Stimulated activated naive CD8-positive, alpha-beta T cell treated with anti-CD3 and anti-CD28 coated beads, Interleukin-15, amount 100 ng/mL, for 72 hours (primary cell): ENCODE data around the gene R3HDM1.
"Not testable (repeated sequence)": the region's sequence is repeated elsewhere in the genome, so short reads cannot be mapped to it uniquely, and the experiment has no call there.

Experiments used
- ATAC-seq: fragments of 150-1000 bp; cut with Tn5 transposase; 2 replicates; pipeline ENCODE4 v1.10.0; 2021; ENCODE audit warnings: mild to moderate bottlenecking, moderate library complexity
- DNase-seq, 2 donors: peaks; one replicate each; pipeline ENCODE4 v3.0.0; 2021 to 2022
- H3K27ac Mint-ChIP-seq, 2 donors: one replicate each; pipeline ENCODE4 v1.8.0; 2022; ENCODE audit warnings: mild to moderate bottlenecking in 2 of 2, mixed read lengths in 2 of 2, moderate library complexity in 2 of 2
- H3K27me3 Mint-ChIP-seq: one replicate; pipeline ENCODE4 v1.8.0; 2022; ENCODE audit warnings: mixed read lengths
- H3K4me1 Mint-ChIP-seq: one replicate; pipeline ENCODE4 v1.8.0; 2022; ENCODE audit warnings: mild to moderate bottlenecking, mixed read lengths
- H3K4me3 Mint-ChIP-seq, 2 donors: one replicate each; pipeline ENCODE4 v1.8.0; 2022; ENCODE audit warnings: mild to moderate bottlenecking in 2 of 2, mixed read lengths in 2 of 2, moderate library complexity in 1 of 2
- H3K9me3 Mint-ChIP-seq, 2 donors: one replicate each; pipeline ENCODE4 v1.8.0; 2022; ENCODE audit warnings: mixed read lengths in 2 of 2

Gene R3HDM1

GRCh38 chr2:135650721-135651120 is 119.4 kb downstream of the R3HDM1 start:
- ATAC-seq (no peak), DNase-seq (no peak)
- Mint-ChIP-seq H3K4me1 (peaks cover 21% of the 10 kb centered on the region), H3K9me3 (no peaks in the 10 kb centered on the region), H3K4me3 (no peak overlapping the region), H3K27ac (no peak overlapping the region), H3K27me3 (no peaks in the 10 kb centered on the region)

GRCh38 chr2:135651717-135652116 is 120.4 kb downstream of the R3HDM1 start:
- Mint-ChIP-seq H3K4me3 (no peak overlapping the region), H3K4me1 (peaks cover 21% of the 10 kb centered on the region), H3K9me3 (no peaks in the 10 kb centered on the region), H3K27ac (no peak overlapping the region), H3K27me3 (no peaks in the 10 kb centered on the region)
- peak in 1 of 2 donors; percentile 28 for DNase-seq
- ATAC-seq = peak; percentile 70

GRCh38 chr2:135654239-135654638 is 123.0 kb downstream of the R3HDM1 start:
- not testable (repeated sequence) for DNase-seq, ATAC-seq

GRCh38 chr2:135657806-135658582 is 126.7 kb downstream of the R3HDM1 start:
- peak; percentile 42 to 62 for DNase-seq
- peaks cover 17% of the 10 kb centered on the region for H3K4me1 Mint-ChIP-seq
- H3K27me3 Mint-ChIP-seq = no peaks in the 10 kb centered on the region
- H3K4me3 Mint-ChIP-seq = peak overlapping the region; percentile 73 to 77
- H3K9me3 Mint-ChIP-seq = no peaks in the 10 kb centered on the region
- peak; percentile 72 for ATAC-seq
- peak overlapping the region; percentile 82 to 90 for H3K27ac Mint-ChIP-seq

More at GRCh38 chr2:135654239-135654638, 123.0 kb downstream of the R3HDM1 start:
- not testable (repeated sequence) for H3K27ac Mint-ChIP-seq, H3K27me3 Mint-ChIP-seq, H3K9me3 Mint-ChIP-seq, H3K4me3 Mint-ChIP-seq
- H3K4me1 Mint-ChIP-seq = peaks cover 31% of the 10 kb centered on the region

- H3K27ac Mint-ChIP-seq = no peak overlapping the region
- no peak overlapping the region for H3K4me3 Mint-ChIP-seq
- peak in 1 of 2 donors; percentile 46 for DNase-seq
- no peaks in the 10 kb centered on the region for H3K9me3 Mint-ChIP-seq
- H3K4me1 Mint-ChIP-seq = peaks cover 27% of the 10 kb centered on the region
- ATAC-seq = peak; percentile 87
- no peaks in the 10 kb centered on the region for H3K27me3 Mint-ChIP-seq
These were observed 130.8 kb downstream of the R3HDM1 start for GRCh38 chr2:135662088-135662487.

- no peaks in the 10 kb centered on the region for H3K27me3 Mint-ChIP-seq
- H3K4me1 Mint-ChIP-seq = peaks cover 19% of the 10 kb centered on the region
- DNase-seq = no peak
- no peak for ATAC-seq
- H3K4me3 Mint-ChIP-seq = no peak overlapping the region
- no peak overlapping the region for H3K27ac Mint-ChIP-seq
- H3K9me3 Mint-ChIP-seq = no peaks in the 10 kb centered on the region
These were observed 131.9 kb downstream of the R3HDM1 start for GRCh38 chr2:135663148-135663700.

GRCh38 chr2:135664623-135665068 is 133.4 kb downstream of the R3HDM1 start:
- DNase-seq = no peak
- peak; percentile 88 for ATAC-seq
- peaks cover 16% of the 10 kb centered on the region for H3K4me1 Mint-ChIP-seq

GRCh38 chr2:135667045-135667444 is 135.8 kb downstream of the R3HDM1 start:
- H3K9me3 Mint-ChIP-seq = no peaks in the 10 kb centered on the region
- no peak for DNase-seq
- H3K4me1 Mint-ChIP-seq = peaks cover 10% of the 10 kb centered on the region
- no peaks in the 10 kb centered on the region for H3K27me3 Mint-ChIP-seq
- H3K4me3 Mint-ChIP-seq = no peak overlapping the region
- ATAC-seq = no peak
- no peak overlapping the region for H3K27ac Mint-ChIP-seq

More at GRCh38 chr2:135664623-135665068, 133.4 kb downstream of the R3HDM1 start:
- Mint-ChIP-seq H3K4me3 (peak overlapping the region in 1 of 2 donors; percentile 64), H3K9me3 (no peaks in the 10 kb centered on the region), H3K27ac (peak overlapping the region in 1 of 2 donors; percentile 69), H3K27me3 (no peaks in the 10 kb centered on the region)

- Mint-ChIP-seq H3K4me1 (no peaks in the 10 kb centered on the region), H3K27ac (no peak overlapping the region), H3K9me3 (no peaks in the 10 kb centered on the region), H3K4me3 (no peak overlapping the region), H3K27me3 (no peaks in the 10 kb centered on the region)
- no peak for DNase-seq
- no peak for ATAC-seq
These were observed 143.2 kb downstream of the R3HDM1 start for GRCh38 chr2:135674453-135674852.

GRCh38 chr2:135676031-135676430 is 144.7 kb downstream of the R3HDM1 start:
- no peak for ATAC-seq
- DNase-seq = no peak

GRCh38 chr2:135679125-135679524 is 147.8 kb downstream of the R3HDM1 start:
- Mint-ChIP-seq H3K9me3 (no peaks in the 10 kb centered on the region), H3K4me1 (no peaks in the 10 kb centered on the region), H3K27ac (peak overlapping the region in 1 of 2 donors; percentile 78), H3K4me3 (no peak overlapping the region), H3K27me3 (no peaks in the 10 kb centered on the region)
- DNase-seq (no peak), ATAC-seq (no peak)

More at GRCh38 chr2:135676031-135676430, 144.7 kb downstream of the R3HDM1 start:
- Mint-ChIP-seq H3K27me3 (no peaks in the 10 kb centered on the region), H3K9me3 (no peaks in the 10 kb centered on the region), H3K4me1 (no peaks in the 10 kb centered on the region), H3K4me3 (no peak overlapping the region), H3K27ac (no peak overlapping the region)

GRCh38 chr2:135685361-135685760 is 154.1 kb downstream of the R3HDM1 start:
- Mint-ChIP-seq H3K27me3 (no peaks in the 10 kb centered on the region), H3K4me1 (peaks cover 26% of the 10 kb centered on the region), H3K9me3 (no peaks in the 10 kb centered on the region), H3K4me3 (no peak overlapping the region), H3K27ac (no peak overlapping the region)
- DNase-seq (no peak), ATAC-seq (no peak)

GRCh38 chr2:135688978-135689377 is 157.7 kb downstream of the R3HDM1 start:
- DNase-seq (no peak), ATAC-seq (peak; percentile 52)
- no peak overlapping the region for H3K4me3 Mint-ChIP-seq
- H3K27me3 Mint-ChIP-seq = no peaks in the 10 kb centered on the region
- no peaks in the 10 kb centered on the region for H3K9me3 Mint-ChIP-seq
- H3K27ac Mint-ChIP-seq = peak overlapping the region; percentile 90 to 97
- H3K4me1 Mint-ChIP-seq = peaks cover 37% of the 10 kb centered on the region

GRCh38 chr2:135689679-135690078 is 158.4 kb downstream of the R3HDM1 start:
- Mint-ChIP-seq H3K9me3 (no peaks in the 10 kb centered on the region), H3K4me1 (peaks cover 44% of the 10 kb centered on the region), H3K27me3 (no peaks in the 10 kb centered on the region), H3K4me3 (peak overlapping the region; percentile 61 to 77), H3K27ac (peak overlapping the region; percentile 90 to 97)
- DNase-seq = no peak
- peak; percentile 59 for ATAC-seq

GRCh38 chr2:135694711-135695110 is 163.4 kb downstream of the R3HDM1 start:
- H3K27me3 Mint-ChIP-seq = no peaks in the 10 kb centered on the region
- no peak overlapping the region for H3K27ac Mint-ChIP-seq
- ATAC-seq (no peak), DNase-seq (no peak)
- H3K4me3 Mint-ChIP-seq = no peak overlapping the region
- peaks cover 25% of the 10 kb centered on the region for H3K4me1 Mint-ChIP-seq
- H3K9me3 Mint-ChIP-seq = no peaks in the 10 kb centered on the region

GRCh38 chr2:135698838-135699237 is 167.6 kb downstream of the R3HDM1 start:
- ATAC-seq (no peak), DNase-seq (no peak)
- H3K4me3 Mint-ChIP-seq = no peak overlapping the region
- H3K4me1 Mint-ChIP-seq = peaks cover 9% of the 10 kb centered on the region
- H3K27me3 Mint-ChIP-seq = no peaks in the 10 kb centered on the region
- no peaks in the 10 kb centered on the region for H3K9me3 Mint-ChIP-seq
- H3K27ac Mint-ChIP-seq = no peak overlapping the region
